A172 (cell line): ENCODE measurements around the gene SFPQ. TPM values are rescaled to one million over a fixed set of nuclear protein-coding genes. Genes with fewer than 3 reads are reported as not detected.
"Not testable (repeated sequence)": the region's sequence is repeated elsewhere in the genome, so short reads cannot be mapped to it uniquely, and the experiment has no call there.

ENCODE experiments used
- DNase-seq: peaks from one replicate; pipeline ENCODE4 v3.0.0-alpha.2; 2015; ENCODE audit warnings: low spot score
- total RNA-seq: library from RNA; depleted of rRNA; stranded (reverse); fragments of >200 nt; shearing (Covaris generic); gene quantifications from 2 replicates; pipeline ENCODE4 v1.2.3, GENCODE V29; 2014

Gene SFPQ
- total RNA-seq, 1 experiment from 2014 or later, result 274 TPM

DNA sequence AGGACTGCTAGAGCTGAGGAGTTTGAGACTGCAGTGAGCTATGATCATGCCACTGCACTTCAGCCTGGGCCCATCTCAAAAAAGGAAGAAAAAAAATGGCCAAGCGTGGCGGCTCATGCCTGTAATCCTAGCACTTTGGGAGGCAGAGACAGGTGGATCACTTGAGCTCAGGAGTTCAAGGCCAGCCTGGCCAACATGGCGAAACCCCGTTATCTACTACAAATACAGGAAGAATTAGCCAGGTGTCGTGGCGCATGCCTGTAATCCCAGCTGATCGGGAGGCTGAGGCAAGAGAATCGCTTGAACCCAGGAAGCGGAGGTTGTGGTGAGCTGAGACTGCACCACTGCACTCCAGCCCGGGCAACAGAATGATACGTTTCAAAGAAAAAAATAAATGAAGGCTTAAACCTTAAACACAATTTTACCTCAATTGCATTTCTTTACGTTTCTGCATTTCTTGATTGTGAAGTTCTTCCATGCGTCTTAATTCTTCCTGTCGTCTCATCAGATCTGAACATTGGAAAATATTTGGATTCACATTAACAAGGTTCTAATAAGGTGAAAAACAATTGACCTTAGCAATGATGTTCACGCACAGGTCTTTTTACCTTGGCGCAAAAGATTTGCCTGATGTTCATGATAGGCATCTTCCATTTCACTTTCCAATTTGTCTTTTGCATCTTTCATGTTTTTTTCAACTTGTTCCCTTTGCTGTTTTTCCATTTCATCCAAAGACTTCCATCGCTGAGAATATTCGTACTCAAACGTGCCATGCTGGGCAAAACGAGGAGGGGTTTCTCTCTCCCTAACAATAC is 4.2 kb downstream of the SFPQ start:
- no peak for DNase-seq

DNA sequence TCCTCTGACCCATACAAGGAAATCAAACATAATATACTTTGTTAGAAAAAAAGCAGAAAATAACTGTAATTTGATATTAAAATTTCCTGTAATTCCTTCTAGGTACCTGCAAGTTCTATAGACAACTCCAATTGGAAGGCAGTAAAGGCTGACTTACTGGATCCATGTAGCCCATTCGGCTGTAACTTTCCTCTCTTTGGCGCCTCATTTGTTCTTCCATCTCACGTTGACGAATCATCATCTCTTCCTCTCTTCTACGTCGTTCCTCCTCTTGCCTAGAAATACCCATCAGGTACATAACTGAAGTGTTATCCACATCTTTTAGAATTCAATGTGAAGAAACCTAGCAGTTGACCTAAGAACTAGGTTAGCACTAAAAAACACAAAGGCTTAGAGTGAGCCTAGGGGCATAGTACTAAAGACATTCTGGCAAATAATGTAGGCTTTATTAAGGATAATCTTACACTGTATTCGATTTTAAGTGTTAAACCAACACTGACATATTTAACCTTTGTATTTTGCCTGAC is 5.1 kb downstream of the SFPQ start:
- DNase-seq, result no peak

DNA sequence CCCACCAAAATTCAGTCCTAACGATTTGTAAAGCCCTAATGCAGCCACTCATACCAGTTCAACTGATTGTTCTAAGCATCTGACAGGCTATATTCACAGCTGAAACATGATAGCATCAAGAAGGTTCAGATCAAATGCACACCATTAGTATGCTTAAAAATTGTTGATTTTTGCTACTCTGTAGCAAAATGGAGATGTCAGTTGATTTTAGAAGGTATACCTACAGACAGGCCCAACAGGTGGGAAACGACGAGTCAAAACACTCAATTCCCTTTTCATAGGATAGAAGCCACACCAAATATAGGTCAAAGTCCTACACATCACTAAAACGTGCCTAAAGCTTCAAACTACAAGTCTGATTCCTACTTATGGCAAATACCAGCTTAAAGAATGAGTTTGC is 6.7 kb downstream of the SFPQ start:
- DNase-seq, result no peak

DNA sequence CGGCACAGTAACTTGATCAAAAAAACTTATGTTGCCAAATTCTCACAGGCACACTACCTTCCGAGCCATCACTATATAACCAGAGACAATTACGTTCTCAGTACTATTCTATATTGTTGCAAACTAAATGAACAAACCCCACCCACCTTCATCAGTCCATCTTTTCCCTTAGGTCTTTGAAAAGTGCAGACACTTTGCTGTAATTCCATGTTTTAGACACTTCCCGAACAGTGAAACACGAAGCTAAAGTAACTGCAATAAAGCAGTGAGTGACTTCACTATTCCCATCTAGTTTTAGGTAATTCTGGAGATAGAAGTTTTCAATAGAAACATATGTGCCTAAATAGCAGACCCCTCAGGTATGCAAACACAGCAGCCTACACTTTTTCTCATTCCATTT is 7.7 kb downstream of the SFPQ start:
- no peak for DNase-seq

DNA sequence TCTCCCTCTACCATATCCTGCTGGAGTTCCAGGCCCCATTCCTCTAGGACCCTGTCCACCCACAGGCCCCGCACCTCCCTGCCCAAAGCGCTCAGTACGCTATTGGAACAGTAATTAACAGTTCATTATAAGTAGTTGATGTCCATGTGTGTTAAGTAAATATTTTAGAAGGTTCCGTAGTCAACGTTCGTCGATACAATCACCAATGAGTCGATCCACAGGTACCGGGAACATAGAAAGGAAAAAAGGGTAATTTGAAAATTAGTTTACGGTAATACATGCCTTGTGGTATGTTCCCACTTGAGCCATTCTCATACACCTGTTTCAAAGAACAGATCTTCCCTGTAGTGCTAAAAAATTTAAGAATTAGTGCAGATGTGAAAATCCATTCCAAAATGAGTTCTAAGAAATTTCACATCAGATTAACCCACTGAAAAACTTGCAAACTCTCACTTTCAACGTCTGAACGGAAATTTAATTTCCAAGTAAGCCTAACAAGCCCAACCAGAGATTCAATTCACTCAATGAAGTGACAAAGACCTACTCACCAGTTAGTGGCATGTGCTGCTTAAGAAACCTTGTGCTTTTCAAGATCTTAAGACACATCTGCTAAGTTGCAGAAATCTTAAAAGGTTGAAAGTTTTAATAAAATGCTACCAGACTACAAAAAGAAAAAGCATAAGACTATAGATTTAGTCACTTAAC is 8.3 kb downstream of the SFPQ start:
- DNase-seq, result no peak

DNA sequence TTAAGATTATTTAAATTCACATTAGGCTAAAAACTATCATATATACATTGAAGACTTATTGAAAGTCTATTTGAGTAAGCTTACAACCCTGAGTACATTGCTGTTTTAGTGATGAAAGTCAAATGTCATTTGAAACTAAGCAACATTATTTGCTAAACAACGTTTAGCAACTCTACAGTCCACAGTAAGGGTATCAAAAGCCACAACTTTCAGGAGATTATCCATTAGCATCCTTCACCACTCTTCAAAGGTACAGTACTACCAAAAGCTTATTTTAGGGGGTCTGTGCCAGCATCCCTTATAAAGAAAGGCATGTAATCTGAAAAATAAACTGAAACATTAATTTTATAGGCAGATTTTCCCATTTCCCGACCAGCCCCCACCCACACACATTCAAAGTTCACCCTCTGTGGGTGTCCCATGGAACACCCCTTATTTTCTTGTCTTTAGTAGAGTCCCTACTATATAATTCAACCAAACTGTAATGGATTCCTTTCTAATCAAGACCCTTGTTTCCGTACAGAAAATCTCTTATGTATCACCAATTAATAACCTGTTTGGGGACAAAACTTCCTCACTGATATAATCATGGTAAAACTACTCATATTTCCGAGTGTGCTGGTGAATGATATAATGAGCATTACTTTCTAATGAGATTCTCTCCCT is 11.0 kb downstream of the SFPQ start:
- no peak for DNase-seq

DNA sequence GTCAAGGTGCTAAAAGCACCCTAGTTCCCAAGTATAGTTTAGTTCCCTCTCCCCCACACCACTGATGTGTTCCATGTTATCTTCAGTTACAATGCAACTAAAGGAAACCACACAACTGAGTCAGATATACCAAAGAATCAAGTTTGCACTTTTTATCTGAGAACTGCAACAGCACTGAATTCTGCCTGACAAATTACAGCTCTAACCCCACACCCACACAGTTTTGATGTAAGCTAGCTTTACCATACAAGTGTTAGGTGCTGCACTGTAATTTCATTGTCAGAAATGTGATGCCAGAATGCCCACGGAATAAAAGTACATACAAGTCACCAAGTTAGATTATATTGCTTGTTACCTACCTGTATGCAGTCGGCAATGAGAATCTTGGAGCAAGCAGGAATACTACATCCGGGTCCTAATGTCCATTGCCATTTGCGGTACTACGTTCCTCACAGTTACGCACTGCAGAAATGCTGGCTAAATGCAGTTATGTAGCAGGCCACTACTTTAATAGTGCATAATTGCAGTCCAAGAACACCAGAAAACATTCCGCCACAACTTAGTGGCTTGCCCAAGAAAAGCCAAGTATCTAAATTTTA is 12.1 kb downstream of the SFPQ start:
- no peak for DNase-seq

DNA sequence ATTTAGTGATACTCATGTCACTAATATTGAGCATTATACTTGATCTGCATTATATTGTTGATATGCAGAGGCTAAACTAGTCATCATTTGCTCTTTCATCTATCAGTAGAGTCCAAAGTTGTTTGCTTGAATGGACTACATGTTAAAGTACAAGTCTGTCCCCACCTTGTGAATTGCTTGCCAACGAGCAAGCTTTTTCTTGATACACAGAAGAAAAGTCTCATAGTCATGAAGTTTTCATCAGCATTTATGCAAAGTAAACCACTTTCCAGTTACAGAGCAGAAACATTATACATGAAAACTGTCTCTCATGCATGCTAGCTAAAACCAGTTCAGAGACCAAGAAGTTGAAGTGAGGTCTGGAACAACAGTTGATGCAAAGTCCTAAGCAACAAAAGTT is 13.0 kb downstream of the SFPQ start:
- no peak for DNase-seq

DNA sequence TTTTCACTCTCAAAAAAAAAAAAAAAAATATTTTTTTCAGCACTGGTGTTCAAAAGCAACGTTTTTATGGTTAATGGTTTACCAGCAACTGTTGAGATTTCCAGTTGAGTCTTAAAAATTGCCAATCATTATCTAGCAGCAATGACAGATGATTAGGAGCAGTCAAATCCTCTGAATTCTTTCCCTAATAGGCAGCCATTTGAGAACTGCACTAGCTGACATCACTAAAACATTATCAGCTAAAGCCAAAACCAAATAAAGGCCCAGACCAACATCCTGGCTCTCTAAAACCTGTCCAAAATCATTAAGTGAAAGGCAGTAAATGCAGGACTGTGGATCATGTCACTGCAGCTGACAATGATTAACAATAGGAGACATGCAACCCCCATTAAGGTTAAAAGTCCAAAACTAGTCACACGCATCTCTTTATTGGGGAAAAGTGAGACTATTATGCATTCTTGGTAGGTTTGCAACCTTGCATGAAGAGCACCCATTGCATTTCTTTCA is 14.0 kb downstream of the SFPQ start:
- DNase-seq, result no peak

DNA sequence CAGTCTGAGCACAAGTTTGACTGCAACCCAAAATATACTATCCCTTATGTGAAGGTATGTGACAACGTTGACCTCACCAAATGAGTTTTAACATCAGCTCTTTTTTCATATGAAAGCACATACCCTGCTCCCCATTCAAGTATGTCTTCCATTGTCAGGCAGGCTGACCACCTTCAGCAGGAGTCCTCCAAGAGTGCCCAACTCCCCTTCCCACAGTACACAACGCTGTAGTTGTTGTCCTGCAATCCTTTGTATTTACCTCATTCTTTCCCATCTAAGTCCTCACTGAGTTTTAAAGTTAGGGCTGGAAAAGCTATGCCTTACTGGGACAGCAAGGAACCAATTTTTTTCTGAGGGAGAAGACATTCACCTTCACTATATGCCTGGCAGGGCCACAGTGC is 14.7 kb downstream of the SFPQ start:
- DNase-seq, result no peak

DNA sequence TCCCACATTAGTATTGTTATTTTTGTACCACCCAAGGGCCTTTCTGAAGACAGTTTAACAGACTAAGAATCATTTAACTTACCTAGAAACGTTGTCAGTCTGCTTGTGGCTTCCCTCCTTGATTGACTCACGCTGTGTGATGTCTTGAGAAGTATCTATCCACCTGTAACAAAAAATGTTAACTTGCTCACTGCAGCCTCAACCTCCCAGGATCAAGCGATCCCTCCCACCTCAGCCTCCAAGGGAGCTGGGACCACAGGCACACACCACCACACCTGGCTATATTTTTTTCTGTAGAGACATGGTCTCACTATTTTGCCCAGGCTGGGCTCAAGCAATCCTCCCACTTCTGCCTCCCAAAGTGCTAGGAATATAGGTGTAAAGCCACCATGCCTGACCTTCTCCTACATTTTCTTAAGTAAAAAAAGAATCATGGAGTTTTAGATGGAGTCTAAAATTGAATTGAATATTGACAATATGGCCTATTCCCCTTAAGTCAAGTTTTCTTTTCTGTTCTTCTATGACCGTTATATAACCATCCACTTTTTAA is 15.6 kb downstream of the SFPQ start:
- DNase-seq, result no peak

DNA sequence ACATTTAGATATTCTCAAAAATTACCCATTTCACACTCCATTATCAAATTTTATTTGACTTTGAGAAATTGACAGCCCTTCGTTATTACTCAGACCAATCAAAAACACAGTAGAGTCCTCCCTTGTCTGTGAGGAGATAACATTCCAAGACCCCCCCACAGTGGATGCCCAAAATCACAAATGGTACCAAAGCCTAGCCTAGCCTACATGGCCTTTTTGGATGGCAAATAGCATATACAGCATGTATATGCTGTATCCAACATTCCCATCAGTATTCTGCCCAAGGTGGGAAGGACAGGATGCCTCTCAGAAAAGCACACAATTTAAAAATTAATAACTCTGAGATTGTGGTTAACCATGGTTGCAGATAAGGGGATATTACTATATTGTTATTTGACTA is 17.3 kb downstream of the SFPQ start:
- DNase-seq, result no peak

DNA sequence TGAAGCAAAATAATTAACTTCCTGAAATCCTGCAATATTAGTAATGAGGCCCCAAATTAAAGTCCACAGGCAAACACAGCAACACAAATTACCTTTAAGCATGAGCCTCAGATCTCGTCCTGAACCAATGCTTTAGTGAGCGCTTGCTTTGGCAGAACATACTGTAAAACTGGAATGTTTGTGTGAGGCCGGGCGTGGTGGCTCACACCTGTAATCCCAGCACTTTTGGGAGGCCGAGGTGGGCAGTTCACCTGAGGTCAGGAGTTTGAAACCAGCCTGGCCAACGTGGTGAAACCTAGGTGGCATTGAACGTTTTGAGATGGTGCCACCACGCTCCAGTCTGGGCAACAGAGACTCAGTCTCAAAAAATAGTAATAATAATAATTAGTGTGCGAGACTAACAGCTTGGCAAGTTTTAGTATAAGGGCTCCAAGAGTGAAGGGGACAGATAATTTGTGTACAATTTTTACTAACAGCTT is 17.8 kb downstream of the SFPQ start:
- DNase-seq, result no peak

DNA sequence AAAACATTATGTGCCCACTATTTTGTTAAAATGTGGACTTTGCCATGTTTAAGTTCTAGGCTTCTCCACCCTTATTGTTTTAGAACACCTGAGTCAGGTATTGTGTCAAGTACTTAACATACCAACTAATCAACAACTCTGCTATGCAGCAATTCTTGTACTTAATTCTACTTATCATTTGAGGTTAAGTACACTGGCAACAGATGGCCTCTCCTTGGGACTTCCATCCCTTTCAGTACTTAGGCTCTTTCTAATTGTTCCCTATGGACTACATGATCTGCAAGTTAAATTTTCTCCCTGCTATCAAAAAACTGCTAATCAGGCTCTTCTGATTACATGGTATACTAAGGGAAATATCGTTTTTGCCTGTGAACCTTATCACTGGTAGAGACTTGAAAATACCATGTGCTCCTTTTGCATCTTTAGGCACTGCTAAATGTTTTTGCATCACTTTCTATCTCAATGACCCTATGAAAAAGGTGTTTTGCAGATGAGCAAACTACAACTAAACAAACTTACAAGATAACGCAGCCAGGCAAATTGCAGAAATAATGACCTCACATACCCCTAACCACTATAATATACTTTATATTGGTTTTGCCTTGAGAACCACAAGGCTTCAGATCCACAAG is 18.9 kb downstream of the SFPQ start:
- no peak for DNase-seq

DNA sequence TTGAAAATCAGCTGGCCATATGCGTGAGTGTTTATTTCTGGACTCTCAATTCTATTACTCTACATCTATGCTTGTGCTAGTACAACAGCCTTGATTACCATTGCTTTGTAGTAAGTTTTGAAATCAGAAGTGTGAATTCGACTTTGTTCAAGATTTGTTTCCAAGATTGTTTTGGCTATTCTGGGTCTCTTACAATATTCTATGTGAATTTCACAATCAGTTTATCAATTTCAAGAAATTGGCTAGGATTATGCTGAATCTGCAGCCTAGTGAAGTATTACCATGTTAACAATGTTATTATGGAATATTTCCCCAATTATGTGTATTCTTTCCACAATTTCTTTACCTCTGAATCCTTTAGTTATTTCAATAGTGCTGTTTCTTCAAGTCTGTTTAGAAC is 19.5 kb downstream of the SFPQ start:
- DNase-seq, result no peak

DNA sequence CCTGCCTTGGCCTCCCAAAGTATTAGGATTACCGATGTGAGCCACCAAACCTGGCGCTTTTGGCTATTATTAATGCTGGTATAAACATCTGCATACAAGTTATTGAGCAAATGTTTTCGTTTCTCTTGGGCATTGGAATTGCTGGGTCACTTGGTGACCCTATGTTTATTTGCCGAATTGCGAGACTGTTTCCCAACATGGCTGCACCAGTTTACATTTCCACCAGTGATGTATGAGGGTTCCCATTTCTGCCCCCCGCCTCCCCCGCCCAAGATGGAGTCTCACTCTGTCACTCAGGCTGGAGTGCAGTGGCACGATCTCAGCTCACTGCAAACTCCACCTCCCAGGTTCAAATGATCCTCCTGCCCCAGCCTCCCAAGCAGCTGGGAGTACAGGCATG is 20.9 kb downstream of the SFPQ start:
- no peak for DNase-seq

DNA sequence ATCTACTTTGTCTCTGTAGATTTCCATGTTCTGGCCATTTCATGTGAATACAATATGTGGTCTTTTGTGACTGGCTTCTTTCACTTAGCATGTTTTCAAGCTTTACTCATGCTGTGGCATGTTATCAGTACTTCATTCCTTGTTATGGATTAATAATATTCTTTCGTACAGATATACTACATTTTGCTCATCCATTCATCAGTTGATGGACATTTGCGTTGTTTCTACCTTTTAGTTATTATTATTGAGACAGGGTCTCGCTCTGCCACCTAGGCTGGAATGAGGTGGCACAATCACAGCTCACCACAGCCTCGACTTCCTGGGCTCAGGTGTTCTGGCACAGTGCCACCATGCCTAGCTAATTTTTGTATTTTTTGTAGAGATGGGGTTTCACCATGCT is 21.4 kb downstream of the SFPQ start:
- no peak for DNase-seq

DNA sequence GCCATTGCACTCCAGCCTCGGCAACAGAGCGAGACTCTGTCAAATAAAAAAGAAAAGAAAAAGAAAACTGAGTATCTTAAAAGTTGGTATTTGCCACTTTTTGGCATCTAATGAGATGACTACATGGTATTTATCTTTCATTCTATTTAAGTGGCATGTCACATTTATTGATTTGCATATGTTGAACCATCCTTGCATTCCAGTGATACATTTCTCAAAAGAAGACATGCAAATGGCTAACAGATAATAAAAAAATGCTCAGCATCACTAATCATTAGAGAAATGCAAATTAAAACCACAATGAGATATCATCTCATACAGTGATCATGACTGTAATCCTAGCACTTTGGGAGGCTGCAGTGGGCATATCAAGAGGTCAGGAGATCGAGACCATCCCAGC is 28.1 kb downstream of the SFPQ start:
- DNase-seq, result no peak

DNA sequence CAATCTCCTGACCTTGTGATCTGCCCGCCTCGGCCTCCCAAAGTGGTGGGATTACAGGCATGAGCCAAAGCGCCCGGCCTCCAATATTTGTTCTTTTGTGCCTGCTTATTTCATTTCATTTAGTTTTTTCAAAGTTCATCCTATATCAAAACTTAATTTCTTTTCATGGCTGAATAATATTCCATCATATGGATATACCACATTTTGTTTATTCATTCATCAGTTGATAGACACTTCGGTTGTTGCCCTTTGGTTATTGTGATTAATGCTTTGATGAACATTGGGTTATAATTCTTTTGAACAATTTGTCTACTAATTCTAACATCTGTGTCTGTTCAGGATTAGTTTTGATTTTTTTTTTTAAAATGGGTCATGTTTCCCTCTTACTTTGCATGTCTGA is 41.7 kb downstream of the SFPQ start:
- no peak for DNase-seq

DNA sequence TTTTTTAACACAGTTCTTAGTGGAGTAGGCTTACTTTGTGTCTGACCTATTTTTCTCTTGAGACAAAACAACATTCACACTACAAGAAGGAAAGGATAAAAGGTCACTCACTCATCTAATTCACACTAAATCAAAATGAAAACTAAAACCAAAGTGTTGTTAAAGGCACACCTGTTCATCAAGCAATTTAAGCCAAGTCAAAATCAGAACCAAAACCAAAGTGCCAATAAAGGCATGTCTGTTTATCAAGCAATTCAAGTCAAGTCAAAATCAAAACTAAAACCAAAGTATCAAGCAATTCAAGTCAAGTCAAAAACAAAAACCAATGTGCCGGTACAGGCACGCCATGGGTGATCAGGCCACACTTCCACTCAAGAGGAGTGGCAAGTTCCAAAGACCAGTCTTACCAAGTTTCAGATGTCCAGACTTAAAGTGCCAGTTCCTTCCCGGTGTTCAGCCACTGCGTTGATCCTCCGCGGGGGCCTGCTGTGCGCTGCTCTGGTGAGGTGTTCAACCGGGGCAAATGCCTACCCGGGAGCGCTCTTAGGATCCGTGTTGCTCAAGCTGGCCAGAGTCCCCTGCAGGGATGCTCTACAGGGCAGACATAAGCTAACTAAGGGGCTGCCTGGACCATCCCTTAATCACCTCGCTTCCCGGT is 46.9 kb downstream of the SFPQ start:
- DNase-seq, result not testable (repeated sequence)
